Tibial artery (tissue), 4 donors: ENCODE data around the gene MINPP1.

ENCODE experiments used
- DNase-seq, 2 donors: peaks; one replicate each; pipeline ENCODE4 v3.0.0-alpha.2; 2019
- H3K27ac ChIP-seq, 2 donors: fragments of 200-600 bp; sonication (generic) in 1 of 2; 1 replicate in 1 of 2; 2 replicates in 1 of 2; pipeline ENCODE4 v1.5.1; 2018 to 2019; ENCODE audit warnings: mild to moderate bottlenecking in 1 of 2
- H3K27me3 ChIP-seq, 2 donors: fragments of 200-600 bp; sonication (generic) in 1 of 2; one replicate each; pipeline versions ENCODE4 v1.5.1 to v1.6.0; 2016 to 2019
- H3K36me3 ChIP-seq, 3 donors: fragments of 200-600 bp; sonication (generic) in 2 of 3; one replicate each; pipeline ENCODE4 v1.5.1; 2016 to 2019; ENCODE audit warnings: mild to moderate bottlenecking in 2 of 3
- H3K4me1 ChIP-seq, 4 donors: fragments of 200-600 bp; sonication (generic) in 2 of 4; 1 replicate in 3 of 4; 2 replicates in 1 of 4; pipeline ENCODE4 v1.5.1; 2016 to 2019
- H3K4me3 ChIP-seq, 2 donors: fragments of 200-600 bp; sonication (generic) in 1 of 2; 1 replicate in 1 of 2; 2 replicates in 1 of 2; pipeline ENCODE4 v1.5.1; 2018 to 2019; ENCODE audit warnings: mild to moderate bottlenecking in 2 of 2
- H3K9me3 ChIP-seq, 3 donors: fragments of 200-600 bp; sonication (generic) in 1 of 3; one replicate each; pipeline ENCODE4 v1.5.1; 2016 to 2019
- intact Hi-C: fragments of 100-400 bp; cut with DNase I; formaldehyde crosslinking; loops from one replicate; pipeline ENCODE4 v1.15.0; 2023; ENCODE audit warnings: low total_unique reads
- TF ChIP-seq, protein P1 (sequence below), 2 experiments: fragments of 200-600 bp in 1 of 2; fragments of 450-650 bp in 1 of 2; IDR thresholded peaks; one replicate each; pipeline ENCODE4 v1.5.1; 2017 to 2019; ENCODE audit warnings: antibody characterized with exemption in 2 of 2, mild to moderate bottlenecking in 1 of 2, moderate library complexity in 1 of 2

Gene MINPP1

DNA sequence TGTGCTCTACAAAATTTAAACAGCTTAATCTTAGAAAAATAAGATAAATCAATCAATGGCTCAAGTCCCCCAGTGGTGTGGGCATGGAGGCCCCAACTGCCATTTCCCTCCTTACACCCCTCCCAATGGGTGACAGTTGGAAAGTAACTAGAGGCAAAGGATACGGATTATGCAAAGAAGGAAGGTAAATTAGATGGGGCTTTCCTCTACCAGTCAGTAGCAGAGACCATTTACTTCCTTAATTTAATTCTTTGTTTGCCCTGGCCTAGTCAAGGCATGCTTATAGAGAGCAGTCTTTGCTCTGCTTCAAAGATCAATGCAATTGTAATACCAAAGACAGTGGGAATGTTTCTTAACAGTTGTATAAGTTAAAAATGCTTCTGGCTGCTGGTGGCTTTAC is 91.7 kb downstream of the MINPP1 start:
- TF ChIP-seq, protein P1, sequence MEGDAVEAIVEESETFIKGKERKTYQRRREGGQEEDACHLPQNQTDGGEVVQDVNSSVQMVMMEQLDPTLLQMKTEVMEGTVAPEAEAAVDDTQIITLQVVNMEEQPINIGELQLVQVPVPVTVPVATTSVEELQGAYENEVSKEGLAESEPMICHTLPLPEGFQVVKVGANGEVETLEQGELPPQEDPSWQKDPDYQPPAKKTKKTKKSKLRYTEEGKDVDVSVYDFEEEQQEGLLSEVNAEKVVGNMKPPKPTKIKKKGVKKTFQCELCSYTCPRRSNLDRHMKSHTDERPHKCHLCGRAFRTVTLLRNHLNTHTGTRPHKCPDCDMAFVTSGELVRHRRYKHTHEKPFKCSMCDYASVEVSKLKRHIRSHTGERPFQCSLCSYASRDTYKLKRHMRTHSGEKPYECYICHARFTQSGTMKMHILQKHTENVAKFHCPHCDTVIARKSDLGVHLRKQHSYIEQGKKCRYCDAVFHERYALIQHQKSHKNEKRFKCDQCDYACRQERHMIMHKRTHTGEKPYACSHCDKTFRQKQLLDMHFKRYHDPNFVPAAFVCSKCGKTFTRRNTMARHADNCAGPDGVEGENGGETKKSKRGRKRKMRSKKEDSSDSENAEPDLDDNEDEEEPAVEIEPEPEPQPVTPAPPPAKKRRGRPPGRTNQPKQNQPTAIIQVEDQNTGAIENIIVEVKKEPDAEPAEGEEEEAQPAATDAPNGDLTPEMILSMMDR (IDR thresholded peaks at IDR 0.05): no peak
- H3K4me1 ChIP-seq: peaks cover 0 to 54% (median 23%) of the 10 kb centered on the region in 4 donors
- intact Hi-C loops: no loop called here
- no peaks in the 10 kb centered on the region for H3K36me3 ChIP-seq
- H3K4me3 ChIP-seq: no peak overlapping the region
- no peak for DNase-seq
- no peaks in the 10 kb centered on the region for H3K27me3 ChIP-seq
- H3K9me3 ChIP-seq: no peaks in the 10 kb centered on the region
- H3K27ac ChIP-seq: peak overlapping the region; percentile 68 to 72

DNA sequence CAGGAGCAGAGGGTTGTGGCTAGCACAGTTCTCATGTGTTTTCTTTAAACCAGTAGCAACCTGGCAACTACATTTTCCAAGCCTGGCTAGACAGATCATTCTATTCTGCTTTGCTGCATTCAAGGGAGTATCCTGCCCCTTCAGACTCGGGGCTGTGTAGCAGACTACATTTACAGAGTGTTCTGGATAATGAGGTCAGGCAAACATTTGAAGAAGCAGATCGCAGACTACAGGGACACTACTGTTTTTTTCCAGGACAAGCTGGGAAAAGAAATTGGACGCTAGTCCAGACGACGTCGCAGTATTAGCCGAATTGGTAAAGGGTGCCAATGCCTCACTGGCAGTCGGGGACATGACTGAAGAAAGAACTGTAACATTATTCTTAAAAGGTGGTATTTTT is 94.0 kb downstream of the MINPP1 start:
- intact Hi-C loops: no loop called here
- DNase-seq: no peak
- peaks cover 0 to 51% (median 17%) of the 10 kb centered on the region in 4 donors for H3K4me1 ChIP-seq
- peak overlapping the region; percentile 12 to 16 for H3K4me3 ChIP-seq
- TF ChIP-seq, protein P1 (IDR thresholded peaks at IDR 0.05): no peak
- no peaks in the 10 kb centered on the region for H3K27me3 ChIP-seq
- H3K9me3 ChIP-seq: no peaks in the 10 kb centered on the region
- H3K36me3 ChIP-seq: no peaks in the 10 kb centered on the region
- peak overlapping the region; percentile 68 to 71 for H3K27ac ChIP-seq

DNA sequence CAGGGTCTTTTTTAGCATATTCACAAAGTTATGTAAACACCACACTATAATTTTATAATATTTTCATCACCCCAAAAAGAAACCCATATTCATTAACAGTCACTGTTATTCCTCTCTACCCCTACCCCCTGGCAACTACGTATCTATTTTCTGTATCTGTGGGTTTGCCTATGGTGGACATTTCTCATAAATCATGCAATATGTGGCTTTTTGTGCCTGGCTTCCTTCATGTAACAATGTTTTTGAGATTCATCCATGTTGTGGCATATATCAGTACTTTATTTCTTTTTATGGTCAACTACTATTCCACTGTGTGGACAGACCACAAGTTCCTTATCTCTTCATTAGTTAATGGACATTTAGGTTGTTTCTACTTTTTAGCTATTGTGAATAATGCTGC is 95.9 kb downstream of the MINPP1 start:
- intact Hi-C loops: no loop called here
- DNase-seq: no peak
- H3K9me3 ChIP-seq: no peaks in the 10 kb centered on the region
- H3K4me3 ChIP-seq: no peak overlapping the region
- peaks cover 0 to 42% (median 8%) of the 10 kb centered on the region in 4 donors for H3K4me1 ChIP-seq
- H3K36me3 ChIP-seq: no peaks in the 10 kb centered on the region
- H3K27me3 ChIP-seq: no peaks in the 10 kb centered on the region
- TF ChIP-seq, protein P1 (IDR thresholded peaks at IDR 0.05): no peak
- no peak overlapping the region for H3K27ac ChIP-seq
